ENCODE data around the gene DOCK2.
"Not testable (repeated sequence)": the region's sequence is repeated elsewhere in the genome, so short reads cannot be mapped to it uniquely, and the experiment has no call there.

Gene DOCK2

GRCh38 chr5:169641253-169641652, 4.2 kb downstream of the DOCK2 start:
- no peak for DNase-seq

- no peak for DNase-seq
These were observed 9.8 kb downstream of the DOCK2 start for GRCh38 chr5:169646856-169647255.

GRCh38 chr5:169647566-169647965, 10.5 kb downstream of the DOCK2 start:
- no peak for DNase-seq

- DNase-seq: no peak
These were observed 11.7 kb downstream of the DOCK2 start for GRCh38 chr5:169648725-169649310.

GRCh38 chr5:169649486-169649885, 12.4 kb downstream of the DOCK2 start:
- DNase-seq: no peak

- no peak for DNase-seq
These were observed 13.7 kb downstream of the DOCK2 start for GRCh38 chr5:169650701-169651331.

- DNase-seq: no peak
These were observed 14.5 kb downstream of the DOCK2 start for GRCh38 chr5:169651526-169651925.

- DNase-seq: no peak
These were observed 15.0 kb downstream of the DOCK2 start for GRCh38 chr5:169652057-169652456.

GRCh38 chr5:169653091-169653490, 16.0 kb downstream of the DOCK2 start:
- DNase-seq: no peak

GRCh38 chr5:169655353-169655752, 18.3 kb downstream of the DOCK2 start:
- no peak for DNase-seq

- no peak for DNase-seq
These were observed 19.2 kb downstream of the DOCK2 start for GRCh38 chr5:169656125-169656901.

GRCh38 chr5:169657127-169657526, 20.1 kb downstream of the DOCK2 start:
- DNase-seq: no peak

- not testable (repeated sequence) for DNase-seq
These were observed 25.4 kb downstream of the DOCK2 start for GRCh38 chr5:169662451-169662850.

GRCh38 chr5:169663537-169663936, 26.5 kb downstream of the DOCK2 start:
- DNase-seq: no peak

- no peak for DNase-seq
These were observed 29.3 kb downstream of the DOCK2 start for GRCh38 chr5:169666365-169666764.

- DNase-seq: no peak
These were observed 31.0 kb downstream of the DOCK2 start for GRCh38 chr5:169667896-169668674.

GRCh38 chr5:169668732-169669131, 31.7 kb downstream of the DOCK2 start:
- DNase-seq: no peak

GRCh38 chr5:169670769-169671525, 33.9 kb downstream of the DOCK2 start:
- DNase-seq: no peak

GRCh38 chr5:169682026-169682425, 45.0 kb downstream of the DOCK2 start:
- DNase-seq: no peak

GRCh38 chr5:169686137-169686536, 49.1 kb downstream of the DOCK2 start:
- DNase-seq: no peak

GRCh38 chr5:169688106-169688505, 51.0 kb downstream of the DOCK2 start:
- no peak for DNase-seq

GRCh38 chr5:169691471-169691870, 54.4 kb downstream of the DOCK2 start:
- DNase-seq: no peak
